GM18873 (cell line): ENCODE data around the gene NAA40.

ENCODE experiments used
- ATAC-seq: cut with Tn5 transposase; IDR thresholded peaks from one replicate; pipeline ENCODE4 v1.9.1; 2021; ENCODE audit warnings: mild to moderate bottlenecking, moderate library complexity, moderate number of reproducible peaks; ENCODE audit not compliant: unreplicated experiment, low FRiP score

The NAA40 gene

DNA sequence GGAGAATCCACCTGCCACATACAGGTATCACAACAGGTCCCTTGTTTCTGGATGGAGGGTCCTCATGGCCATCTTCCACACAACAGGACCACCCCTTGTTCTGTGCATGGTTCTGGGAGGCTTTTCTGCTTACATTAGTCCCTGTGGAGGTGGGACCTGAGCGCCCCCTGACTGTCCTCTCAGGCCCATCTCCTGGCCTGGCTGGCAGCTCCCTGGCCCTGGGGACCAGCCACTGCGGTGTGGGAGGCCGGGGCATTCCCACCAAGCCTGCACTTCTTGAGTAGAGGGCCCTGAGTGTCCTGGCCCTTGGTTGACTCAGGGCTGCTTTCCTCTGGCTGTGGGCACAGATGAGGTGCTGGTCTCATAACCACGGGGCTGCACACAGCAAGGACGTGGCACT is 40.6 kb downstream of the NAA40 start:
- ATAC-seq = no peak

DNA sequence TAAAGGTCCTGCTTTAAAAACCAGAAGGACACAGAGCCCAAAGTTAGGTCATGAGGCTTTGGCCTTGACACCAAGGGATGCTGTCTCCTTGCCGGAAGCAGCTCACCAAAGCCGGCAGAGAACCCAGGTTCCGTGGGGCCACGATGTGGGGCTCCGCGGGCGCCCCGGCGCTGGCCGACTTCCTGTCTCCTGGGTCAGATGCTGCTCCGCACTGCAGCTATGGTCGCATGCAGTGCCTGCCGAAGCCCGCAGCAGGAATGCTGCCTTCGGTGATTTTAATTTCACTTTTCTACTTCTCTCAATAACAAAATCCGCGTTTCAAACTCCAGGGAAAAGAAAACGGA is 47.0 kb downstream of the NAA40 start:
- ATAC-seq = no peak

DNA sequence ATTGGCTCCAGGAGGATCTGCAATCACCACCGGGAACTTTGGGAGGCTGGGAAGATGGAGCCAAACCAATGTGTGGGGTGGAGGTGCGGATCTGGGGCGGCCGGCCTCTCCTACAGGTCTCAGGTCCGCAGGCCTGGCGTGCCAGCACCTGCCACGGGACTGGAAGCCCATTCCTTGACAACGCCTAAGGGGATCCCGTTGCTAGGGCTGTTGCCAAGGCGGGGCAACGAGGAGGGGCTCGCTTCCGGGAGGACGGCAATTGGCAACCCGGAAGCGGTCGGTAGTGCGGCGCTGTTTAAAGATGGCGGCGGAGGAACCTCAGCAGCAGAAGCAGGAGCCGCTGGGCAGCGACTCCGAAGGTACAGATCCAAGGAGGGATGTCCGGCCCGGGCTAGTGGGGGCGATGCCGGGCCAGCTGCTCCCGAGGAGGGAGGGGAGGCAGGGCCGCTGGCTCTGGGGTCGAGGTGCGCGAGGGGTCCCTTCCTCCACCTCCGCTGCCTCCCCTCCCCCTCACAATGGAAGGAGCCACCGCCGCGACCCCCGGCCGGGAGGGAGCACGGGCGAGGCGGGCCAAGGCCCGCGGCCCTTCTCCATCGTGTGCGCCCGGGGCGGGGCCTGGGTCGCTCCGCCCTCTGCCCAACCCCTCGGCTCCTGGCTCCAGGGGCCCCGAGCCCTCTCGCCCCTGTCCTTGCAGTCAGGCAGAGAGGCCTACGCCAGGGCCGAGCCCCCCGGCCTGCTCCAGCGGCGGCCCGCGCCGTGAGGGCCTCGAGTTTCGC is 47.5 kb downstream of the NAA40 start, which contains the start of gene OTUB1:
OTUB1 (plus strand) TSS at position 283 of the 776 bp plus-strand sequence; CDS start at position 302, 19 bp downstream.
- ATAC-seq = peak; percentile 72

DNA sequence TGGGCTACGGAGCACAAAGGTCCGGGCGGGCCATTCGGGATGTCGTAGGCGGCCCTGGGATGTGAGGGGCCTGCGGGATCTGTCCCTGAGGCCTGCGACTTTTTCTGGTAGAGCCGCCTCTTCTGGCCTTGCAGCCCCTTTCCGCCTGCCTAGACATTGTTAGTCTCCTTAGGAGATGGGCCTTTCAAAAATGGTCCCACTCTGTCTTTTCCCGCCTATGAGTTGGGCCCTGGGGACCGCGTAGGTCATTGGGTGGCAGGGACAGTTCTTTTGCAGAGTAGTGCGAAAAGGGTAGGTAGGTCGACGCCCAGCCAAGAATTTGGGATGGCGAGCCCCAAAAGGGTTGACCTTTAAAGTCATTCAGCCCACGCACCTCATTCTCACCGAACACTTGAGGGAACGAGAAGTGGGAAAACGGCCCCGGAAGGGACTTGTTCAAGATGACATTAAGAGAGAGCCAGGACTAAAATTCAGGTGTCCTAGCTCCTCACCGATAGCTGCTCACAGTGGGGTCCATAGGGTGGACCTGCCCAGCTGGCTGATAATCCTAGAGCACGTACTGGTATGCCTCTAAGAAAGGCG is 48.2 kb downstream of the NAA40 start:
- ATAC-seq = no peak

DNA sequence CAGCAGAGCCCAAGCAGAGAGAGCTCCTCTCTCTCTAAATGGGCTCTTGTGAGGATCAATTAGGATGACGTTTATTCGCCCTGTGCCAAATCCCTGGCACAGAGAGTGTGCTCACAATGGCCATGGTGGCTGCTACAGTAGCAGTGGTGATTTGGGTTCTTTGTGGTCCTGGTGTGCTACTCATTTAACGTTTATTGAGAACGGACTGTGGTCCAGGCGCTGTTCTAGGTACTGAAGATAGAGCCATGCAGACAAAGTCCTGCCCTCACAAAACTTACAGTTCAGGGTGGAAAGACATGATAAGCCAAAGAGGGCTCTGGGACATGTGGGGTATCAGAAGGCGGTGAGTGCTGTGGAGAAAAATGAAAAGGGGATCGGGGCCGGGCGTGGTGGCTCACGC is 52.8 kb downstream of the NAA40 start:
- ATAC-seq = no peak

DNA sequence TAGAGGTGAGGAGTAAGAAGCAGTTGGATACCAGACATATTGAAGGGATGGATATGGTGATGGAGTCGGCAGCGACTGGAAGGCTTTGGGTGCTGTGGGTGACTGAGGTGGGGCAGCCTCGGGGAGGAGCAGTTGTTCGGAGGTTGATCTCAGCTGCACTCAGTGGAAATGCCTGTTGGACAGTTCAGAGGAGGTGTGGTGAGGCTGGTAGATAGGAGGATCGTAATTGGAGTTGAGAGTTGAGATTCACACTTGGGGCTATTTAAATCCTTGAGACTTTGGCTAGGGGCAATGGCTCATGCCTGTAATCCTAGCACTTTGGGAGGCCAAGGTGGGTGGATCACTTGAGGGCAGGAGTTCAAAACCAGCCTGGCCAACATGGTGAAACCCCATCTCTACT is 54.3 kb downstream of the NAA40 start:
- no peak for ATAC-seq

DNA sequence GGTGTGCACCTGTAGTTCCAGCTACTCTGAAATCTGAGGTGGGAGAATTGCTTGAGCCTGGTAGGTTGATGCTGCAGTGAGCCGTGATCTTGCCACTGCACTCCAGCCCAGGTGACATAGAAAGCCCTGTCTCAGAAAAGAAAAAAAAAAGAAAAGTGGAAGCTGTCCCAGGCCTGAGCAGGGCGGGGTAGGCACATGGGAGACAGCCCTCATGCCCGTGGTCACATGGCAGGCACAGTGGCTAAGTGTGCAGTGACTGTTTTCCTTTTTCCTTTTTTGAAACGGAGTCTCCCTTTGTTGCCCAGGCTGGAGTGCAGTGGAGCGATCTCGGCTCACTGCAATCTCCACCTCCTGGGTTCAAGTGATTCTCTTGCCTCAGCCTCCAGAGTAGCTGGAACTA is 55.2 kb downstream of the NAA40 start:
- ATAC-seq = no peak

DNA sequence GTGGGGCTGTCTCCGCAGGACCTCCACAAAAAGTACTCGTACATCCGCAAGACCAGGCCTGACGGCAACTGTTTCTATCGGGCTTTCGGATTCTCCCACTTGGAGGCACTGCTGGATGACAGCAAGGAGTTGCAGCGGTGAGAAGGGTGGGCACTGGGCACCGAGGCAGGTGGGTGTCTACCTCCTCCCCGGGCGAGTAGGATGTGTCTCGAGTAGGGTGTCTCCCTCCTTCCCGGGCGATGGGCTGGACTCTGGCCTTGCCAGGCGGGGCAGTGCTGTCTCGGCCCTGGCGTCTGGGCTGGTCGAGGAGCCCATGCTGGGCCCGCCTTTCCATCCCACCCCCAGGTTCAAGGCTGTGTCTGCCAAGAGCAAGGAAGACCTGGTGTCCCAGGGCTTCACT is 57.7 kb downstream of the NAA40 start:
- ATAC-seq = no peak

DNA sequence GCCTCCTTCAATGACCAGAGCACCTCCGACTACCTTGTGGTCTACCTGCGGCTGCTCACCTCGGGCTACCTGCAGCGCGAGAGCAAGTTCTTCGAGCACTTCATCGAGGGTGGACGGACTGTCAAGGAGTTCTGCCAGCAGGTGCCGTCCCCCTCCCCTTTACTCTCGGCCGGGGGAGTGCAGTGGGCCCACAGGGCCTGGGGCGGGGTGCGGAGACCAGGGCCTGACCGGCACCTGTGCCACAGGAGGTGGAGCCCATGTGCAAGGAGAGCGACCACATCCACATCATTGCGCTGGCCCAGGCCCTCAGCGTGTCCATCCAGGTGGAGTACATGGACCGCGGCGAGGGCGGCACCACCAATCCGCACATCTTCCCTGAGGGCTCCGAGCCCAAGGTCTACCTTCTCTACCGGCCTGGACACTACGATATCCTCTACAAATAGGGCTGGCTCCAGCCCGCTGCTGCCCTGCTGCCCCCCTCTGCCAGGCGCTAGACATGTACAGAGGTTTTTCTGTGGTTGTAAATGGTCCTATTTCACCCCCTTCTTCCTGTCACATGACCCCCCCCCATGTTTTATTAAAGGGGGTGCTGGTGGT is 58.4 kb downstream of the NAA40 start:
- no peak for ATAC-seq

DNA sequence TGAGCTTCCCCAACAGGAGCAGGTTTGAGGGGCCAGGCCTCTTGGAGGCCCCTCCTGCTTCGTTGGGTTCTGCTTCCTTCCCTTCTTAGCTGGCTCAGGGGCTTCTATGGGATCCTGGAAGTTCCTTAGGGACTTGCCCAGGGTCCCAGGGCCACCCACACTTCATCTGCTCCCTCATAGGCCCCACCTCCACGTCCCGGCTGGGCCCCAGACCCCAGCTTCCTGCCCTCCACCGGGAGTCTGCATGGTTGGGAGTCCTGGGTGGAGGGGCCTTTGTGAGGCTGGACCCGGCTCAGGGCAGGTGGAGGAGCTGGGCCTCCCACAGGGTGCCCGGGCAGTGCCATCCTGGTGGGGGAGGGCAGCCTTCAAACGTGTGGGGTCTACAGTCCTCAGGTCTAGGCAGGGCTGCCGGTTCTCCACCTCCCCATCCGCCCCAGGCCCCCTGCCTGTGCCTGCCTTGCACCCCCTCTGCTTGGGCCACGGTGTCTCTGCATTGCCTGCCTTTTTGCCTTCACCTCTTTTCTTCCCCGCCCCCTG is 59.1 kb downstream of the NAA40 start:
- no peak for ATAC-seq

DNA sequence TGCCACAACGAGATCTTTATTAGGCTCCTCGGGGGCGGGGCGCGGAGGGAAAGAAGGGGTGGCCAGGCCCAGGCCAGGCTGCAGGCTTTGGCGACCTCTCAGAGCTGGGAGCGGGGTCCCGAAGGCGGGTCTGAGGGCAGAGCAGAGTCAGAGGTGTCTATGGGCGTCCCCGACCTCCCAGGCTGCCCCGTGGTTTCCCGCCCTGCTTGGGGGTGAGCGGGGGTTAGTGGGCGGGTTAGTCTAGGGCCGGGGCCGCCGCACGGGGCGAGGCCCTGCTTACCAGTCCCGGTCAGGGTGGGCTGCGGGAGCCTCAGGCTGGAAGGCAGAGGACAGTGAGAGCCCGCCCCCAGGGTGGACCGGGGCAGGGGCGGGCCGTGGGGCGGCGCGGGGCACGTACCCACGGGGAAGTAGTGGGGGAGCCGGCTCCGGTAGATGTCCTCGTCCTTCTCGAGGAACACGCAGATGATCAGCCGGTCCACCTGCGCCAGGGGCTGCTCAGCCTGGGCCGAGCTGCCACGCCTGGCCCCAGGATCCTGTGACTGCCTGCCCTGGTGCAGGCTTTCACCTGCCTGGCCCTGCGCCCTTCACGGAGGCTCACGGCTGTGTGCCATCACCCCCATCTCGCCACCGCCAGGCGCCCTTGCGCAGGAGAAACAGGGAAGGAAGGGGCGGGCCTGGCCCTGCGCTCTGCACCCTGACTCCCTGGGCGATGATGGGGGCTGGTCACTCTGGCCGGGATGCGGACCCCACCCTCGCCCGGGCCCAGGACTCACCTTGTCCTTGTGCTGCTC is 60.0 kb downstream of the NAA40 start:
- no peak for ATAC-seq

DNA sequence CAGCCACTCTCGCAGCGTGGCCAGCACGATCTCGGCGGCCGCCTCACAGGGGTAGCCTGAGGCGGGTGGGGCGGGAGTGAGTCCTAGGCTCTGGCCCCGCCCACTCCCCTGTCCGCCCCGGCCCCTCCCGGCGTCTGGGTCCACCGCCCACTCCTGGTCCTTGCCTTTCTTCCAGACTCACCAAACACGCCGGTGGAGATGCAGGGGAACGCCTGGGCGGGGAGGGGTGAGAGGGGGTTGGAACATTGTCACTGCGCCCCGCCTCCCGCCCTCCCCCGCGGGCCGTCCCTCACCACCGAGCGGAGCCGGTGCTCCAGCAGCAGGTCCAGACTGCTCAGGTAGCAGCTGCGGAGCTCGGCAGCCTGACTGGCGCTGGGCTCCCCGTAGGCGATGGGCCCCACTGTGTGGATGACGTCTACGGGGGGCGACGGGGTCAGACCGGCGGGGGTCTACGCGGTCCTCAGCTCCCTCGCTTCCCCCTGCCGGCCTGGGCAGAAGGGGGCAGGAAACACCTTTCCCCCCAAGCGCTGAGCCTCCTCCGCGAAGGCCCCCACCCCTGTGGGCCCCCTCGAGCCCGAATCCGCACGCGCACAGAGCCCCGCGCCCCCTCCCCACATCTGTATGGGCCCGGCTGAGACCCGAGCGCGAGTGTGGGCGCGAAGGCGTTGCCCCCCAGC is 60.7 kb downstream of the NAA40 start:
- no peak for ATAC-seq

DNA sequence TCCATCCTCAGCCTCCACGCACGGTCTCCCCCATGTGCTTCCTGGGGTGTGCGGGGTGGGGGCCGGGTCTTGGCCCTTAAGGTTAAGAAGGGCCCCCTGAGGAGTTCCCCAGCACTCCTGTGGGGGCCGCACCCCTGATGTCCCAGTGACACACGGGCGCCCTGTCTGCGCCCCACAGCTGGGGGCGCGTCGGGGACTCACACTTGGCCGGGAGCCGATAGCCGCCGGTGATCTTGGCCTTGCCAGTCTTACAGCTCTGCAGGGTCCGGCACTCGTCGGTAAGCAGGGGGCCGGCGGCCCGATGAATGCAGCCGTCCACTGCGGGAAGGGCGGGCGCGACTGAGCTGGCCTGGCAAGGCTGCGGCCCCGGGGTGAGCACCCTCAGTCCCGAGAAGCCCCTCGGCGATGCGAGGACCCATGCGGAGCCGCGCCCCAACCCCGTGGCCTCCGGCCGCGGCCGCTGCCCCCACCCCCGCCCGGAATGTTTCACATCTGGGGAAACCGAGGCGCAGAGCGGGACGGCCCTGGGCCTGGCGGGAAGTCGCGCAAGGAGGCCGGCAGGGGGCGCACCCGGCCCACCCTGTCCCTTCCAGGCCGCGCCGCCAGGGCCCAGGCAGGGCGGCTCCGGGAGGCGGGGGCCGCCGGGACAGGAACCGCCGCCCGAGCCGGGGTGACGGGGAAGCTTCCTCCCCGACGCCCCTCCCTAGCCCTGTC is 61.4 kb downstream of the NAA40 start:
- no peak for ATAC-seq

DNA sequence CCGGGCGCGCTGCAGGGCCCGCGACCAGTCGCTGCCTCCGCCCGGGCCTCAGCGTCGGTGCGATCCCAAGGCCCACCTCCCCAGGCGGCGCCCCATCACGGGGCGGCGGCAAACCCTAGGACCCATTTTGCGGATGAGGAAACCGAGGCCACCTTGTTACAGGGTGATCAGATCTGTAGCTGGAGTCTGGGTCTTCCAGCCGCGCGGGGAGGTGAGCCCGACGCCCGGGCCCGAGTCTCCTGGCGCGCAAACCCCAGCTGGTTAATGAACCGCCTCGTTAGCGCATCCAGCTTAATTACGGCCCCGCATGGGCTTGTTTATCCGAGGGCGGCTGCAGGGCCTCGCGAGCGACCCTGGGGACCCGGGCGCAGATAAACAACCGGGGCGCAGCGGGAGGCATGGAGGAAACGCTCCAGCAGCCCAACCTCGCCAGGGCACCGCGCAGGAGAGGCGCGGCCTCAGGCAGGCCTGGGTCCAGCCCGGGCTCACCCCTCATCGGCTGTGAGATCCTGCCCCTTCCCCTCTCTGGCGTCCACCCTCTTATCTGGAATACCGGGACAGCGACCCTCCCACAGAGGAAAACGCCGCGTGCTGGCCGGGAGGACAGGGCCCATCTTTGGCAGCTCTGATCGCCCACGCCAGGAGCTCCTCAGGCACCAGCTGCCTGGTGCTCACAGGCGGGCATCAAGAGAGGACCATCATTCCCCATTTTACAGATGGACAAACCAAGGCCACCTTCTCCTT is 62.1 kb downstream of the NAA40 start:
- no peak for ATAC-seq

DNA sequence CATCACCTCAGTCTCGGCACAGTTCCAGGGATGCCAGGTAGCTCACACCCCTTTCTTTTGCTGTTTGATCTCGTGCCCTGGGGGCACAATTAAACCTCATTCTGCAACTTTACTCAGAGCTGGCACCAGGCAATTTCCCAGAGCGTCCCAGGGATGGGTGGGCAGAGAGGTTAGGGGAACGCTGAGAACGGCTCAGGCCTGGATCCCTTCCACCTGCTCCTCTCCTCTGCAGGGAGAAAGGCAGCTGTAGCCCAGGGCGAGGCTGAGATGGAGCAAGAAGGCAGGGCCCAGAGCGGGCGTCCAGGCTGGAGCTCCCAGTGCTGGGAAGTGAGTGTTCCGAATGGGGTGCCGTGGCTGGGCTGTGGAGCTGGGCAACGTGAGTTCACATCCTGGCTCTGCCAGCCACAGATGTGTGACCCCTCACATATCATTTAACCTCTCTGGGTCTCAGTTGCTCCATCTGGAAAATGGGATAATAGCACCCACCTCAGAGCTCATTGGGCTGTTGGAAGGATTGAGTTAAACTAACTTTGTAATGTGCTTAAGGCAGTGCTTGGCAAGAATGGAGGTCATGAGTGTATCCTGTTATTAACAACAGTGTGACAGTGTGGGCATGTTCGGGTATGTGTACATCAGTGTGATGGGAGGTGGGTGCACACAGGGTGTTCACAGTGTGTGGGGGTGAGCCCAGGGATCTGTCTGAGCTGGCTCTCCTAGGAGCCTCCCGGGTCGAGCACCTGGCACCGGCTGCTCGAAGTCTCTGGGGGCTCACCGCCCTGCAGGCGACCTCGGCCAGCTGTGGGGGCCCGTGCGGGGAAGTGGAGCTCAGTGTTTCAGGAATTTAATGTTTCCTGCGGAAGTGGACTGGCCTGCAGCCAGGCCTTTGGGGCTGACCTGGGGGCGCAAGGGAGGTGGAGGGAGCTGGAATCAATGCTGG is 63.0 kb downstream of the NAA40 start:
- ATAC-seq = no peak

DNA sequence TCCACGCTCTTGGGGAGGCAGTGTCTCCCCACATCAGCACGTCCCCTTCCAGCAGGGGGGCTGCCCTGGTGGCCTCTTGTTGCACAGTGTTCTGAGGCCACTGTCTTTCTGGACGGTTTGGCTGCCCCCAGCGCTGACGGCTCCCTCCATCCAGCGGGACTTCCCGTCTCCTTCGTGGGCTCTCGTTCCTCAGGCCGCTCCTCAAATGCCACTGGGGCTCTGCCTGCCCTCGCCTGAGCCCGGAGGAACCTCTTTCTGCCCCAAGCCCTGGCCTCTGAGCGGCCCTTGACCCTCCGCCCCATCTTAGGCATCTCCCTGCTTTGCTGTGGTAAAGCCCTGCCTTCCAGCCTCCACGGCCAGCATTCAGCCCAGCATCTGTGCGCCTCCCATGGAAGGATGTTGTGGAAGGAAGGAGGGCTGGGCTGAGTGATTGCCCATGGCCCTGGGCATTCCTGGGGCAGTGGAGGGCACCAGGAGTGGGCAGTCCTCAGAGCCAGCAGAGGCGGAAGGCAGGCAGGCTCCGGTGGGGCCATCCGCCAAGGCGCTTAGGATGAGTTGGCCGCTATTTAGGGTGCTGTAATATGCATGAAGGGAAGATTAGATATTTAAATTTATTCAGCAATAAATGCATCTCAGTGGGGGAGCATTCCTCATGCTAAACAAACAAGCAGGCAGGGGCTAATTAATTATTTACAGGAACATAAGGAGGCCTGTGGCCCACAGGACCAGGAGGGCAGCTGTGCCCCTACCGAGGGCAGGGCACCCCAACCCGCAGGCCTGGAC is 65.2 kb downstream of the NAA40 start:
- ATAC-seq = no peak

DNA sequence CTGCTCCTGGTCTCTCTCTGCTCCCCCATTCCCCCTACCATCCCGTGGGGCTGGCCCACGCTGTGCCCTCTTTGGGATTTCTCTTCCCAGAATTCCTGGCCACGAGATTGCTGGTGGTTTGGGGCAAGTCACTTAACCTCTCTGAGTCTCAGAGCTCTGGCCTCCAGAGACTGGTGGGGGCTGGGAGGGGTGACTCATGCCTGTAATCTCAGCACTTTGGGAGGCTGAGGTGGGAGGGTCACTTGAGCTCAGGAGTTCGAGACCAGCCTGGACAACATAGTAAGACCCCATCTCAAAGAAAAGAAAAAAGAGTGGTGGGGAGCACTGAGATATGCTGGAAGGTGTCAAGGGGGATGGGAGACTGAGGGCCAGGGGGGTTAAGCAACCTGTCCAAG is 65.8 kb downstream of the NAA40 start:
- ATAC-seq = no peak
